K562 (cell line): ENCODE measurements around the gene ABL1. TPM values are rescaled to one million over a fixed set of nuclear protein-coding genes. Genes with fewer than 3 reads are reported as not detected.

Experiments
- ATAC-seq: fragments of 200-7000 bp; cut with Tn5 transposase; 3 replicates; pipeline ENCODE4 v1.9.1; 2020; ENCODE audit warnings: moderate library complexity
- BruUV-seq: library from RNA; stranded (reverse); fragments of 400-500 nt; replicated peaks from 2 replicates; lab custom pipeline; 2021; lab: Mats Ljungman, UMichigan
- CTCF ChIA-PET: fragments of 300-600 bp; formaldehyde crosslinking; extraction: SDS; loops from one replicate; lab custom pipeline; 2021; ENCODE audit warnings: low intra/inter-chr PET ratio; lab: Yijun Ruan, JAX
- POLR2A ChIA-PET: fragments of 300-600, 350-650 bp; sonication (Branson Sonifier 250); formaldehyde crosslinking; extraction: SDS; loops from one replicate; lab custom pipeline; 2021; ENCODE audit warnings: antibody characterized with exemption, inconsistent platforms; lab: Yijun Ruan, JAX
- DNase-seq, 4 experiments: peaks; one replicate each; pipeline versions ENCODE4 v3.0.0 to v3.0.0-alpha.2; 2011 to 2018; ENCODE audit warnings: low spot score in 3 of 4, mixed read lengths in 3 of 4; ENCODE audit errors: extremely low read depth in 1 of 4
- FAIRE-seq: peaks from 2 replicates; lab custom pipeline; 2011; peaks lifted over from hg19 to GRCh38; lab: Jason Lieb, UNC
- H2AFZ ChIP-seq: 2 replicates; pipeline ENCODE4 v1.6.0; 2011; ENCODE audit warnings: low read depth, low read length, control low read depth, inconsistent platforms
- H3K27ac ChIP-seq: fragments of 200-600 bp; 3 replicates; pipeline ENCODE4 v1.8.0; 2011; ENCODE audit warnings: low read depth, mild to moderate bottlenecking, control low read depth, inconsistent platforms, low read length, moderate library complexity, mixed read lengths; ENCODE audit errors: extremely low read depth
- H3K27me3 ChIP-seq, 2 experiments: fragments of 300-600 bp in 1 of 2; 2 replicates in 1 of 2; 3 replicates in 1 of 2; pipeline versions ENCODE4 v1.6.0 to v1.8.0; 2011; ENCODE audit warnings: inconsistent platforms in 2 of 2, low read length in 2 of 2, mild to moderate bottlenecking in 1 of 2, mixed read lengths in 1 of 2, moderate library complexity in 1 of 2; ENCODE audit not compliant: control insufficient read depth in 2 of 2, insufficient read depth in 2 of 2
- H3K36me3 ChIP-seq: fragments of 300-600 bp; 3 replicates; pipeline ENCODE4 v1.8.0; 2011; ENCODE audit warnings: mild to moderate bottlenecking, low read length, inconsistent platforms; ENCODE audit not compliant: control insufficient read depth, insufficient read depth
- H3K4me1 ChIP-seq, 2 experiments: fragments of 200-600 bp in 1 of 2; replicated peaks in 1 of 2; 2 replicates in 1 of 2; 3 replicates in 1 of 2; pipeline versions ENCODE4 v1.5.1 to v1.8.0; 2011; ENCODE audit warnings: inconsistent platforms in 2 of 2, low read length in 2 of 2, mild to moderate bottlenecking in 1 of 2, mixed read lengths in 1 of 2, moderate library complexity in 1 of 2; ENCODE audit not compliant: control insufficient read depth in 2 of 2, insufficient read depth in 2 of 2
- H3K4me2 ChIP-seq: 2 replicates; pipeline ENCODE4 v1.6.1; 2011; ENCODE audit warnings: low read length, control low read depth, inconsistent platforms, mixed read lengths; ENCODE audit not compliant: insufficient read depth
- H3K4me3 ChIP-seq: fragments of 200-600 bp; sonication (generic), shearing (Covaris generic); 2 replicates; pipeline ENCODE4 v1.5.1; 2016; ENCODE audit warnings: control low read depth, inconsistent platforms
- H3K79me2 ChIP-seq: fragments of 200-600 bp; 3 replicates; pipeline ENCODE4 v1.8.0; 2011; ENCODE audit warnings: low read length, inconsistent platforms; ENCODE audit not compliant: control insufficient read depth, insufficient read depth
- H3K9ac ChIP-seq, 2 experiments: 2 replicates each; pipeline versions ENCODE4 v1.6.0 to v1.6.1; 2011; ENCODE audit warnings: low read depth in 2 of 2, low read length in 2 of 2, control low read depth in 1 of 2, inconsistent platforms in 1 of 2, mild to moderate bottlenecking in 1 of 2, mixed read lengths in 1 of 2; ENCODE audit not compliant: insufficient read depth in 1 of 2
- H3K9me1 ChIP-seq: one replicate; pipeline ENCODE4 v1.6.0; 2011; ENCODE audit warnings: inconsistent platforms, mild to moderate bottlenecking, low read length, moderate library complexity; ENCODE audit not compliant: control insufficient read depth, insufficient read depth
- H3K9me3 ChIP-seq: replicated peaks from 2 replicates; pipeline ENCODE4 v1.5.1; 2011; ENCODE audit warnings: low read depth, low read length, inconsistent platforms; ENCODE audit not compliant: control insufficient read depth, insufficient read depth
- H4K20me1 ChIP-seq: replicated peaks from 2 replicates; pipeline ENCODE4 v1.6.1; 2011; ENCODE audit warnings: low read length, inconsistent platforms, mixed read lengths; ENCODE audit not compliant: control insufficient read depth, insufficient read depth
- ATF3 ChIP-seq, 2 experiments: fragments of 450-650 bp in 1 of 2; sonication (generic) in 1 of 2; formaldehyde crosslinking in 1 of 2; IDR thresholded peaks in 1 of 2; conservative IDR thresholded peaks in 1 of 2; 2 replicates each; pipeline versions ENCODE4 v1.6.1 to v1.8.1; 2016 to 2023; ENCODE audit warnings: mild to moderate bottlenecking in 2 of 2, moderate library complexity in 2 of 2, inconsistent platforms in 1 of 2, missing genetic modification reagents in 1 of 2
- ZNF224 ChIP-seq: sonication (generic); formaldehyde crosslinking; IDR thresholded peaks from 2 replicates; pipeline ENCODE4 v1.8.0; 2022; ENCODE audit warnings: mild to moderate bottlenecking, missing genetic modification reagents
- WGBS: fragments of 100-300 bp; shearing (Covaris generic); methylation state at CpG from one replicate; pipeline ENCODE4 v1.1.6; 2016; ENCODE audit warnings: low coverage, mixed read lengths; ENCODE audit not compliant: insufficient coverage; ENCODE audit errors: missing lambda C conversion rate; 5-methylcytosine and 5-hydroxymethylcytosine counted together
- in situ Hi-C: fragments of 300-500 bp; cut with MboI; formaldehyde crosslinking; loops from 4 replicates; pipeline ENCODE4 v1.15.0; 2018; ENCODE audit warnings: inconsistent platforms, mixed read lengths
- intact Hi-C: fragments of 100-400 bp; cut with micrococcal nuclease; formaldehyde crosslinking; loops from 2 replicates; pipeline ENCODE4 v1.14.2; 2022
- polyA plus RNA-seq, 8 experiments: library from polyadenylated mRNA; depleted of rRNA in 4 of 8; stranded (reverse) in 5 of 8; unstranded in 3 of 8; fragments of >200 nt; fragmentation: Nextera tagmentation in 2 of 8; fragmentation: Illumina TruSeq in 1 of 8; extraction: Ambion mirVana in 2 of 8; extraction: Trizol in 1 of 8; gene quantifications; 2 replicates each; pipeline versions ENCODE4 v1.2.1 to v1.2.3, GENCODE V29; 2011 to 2014; ENCODE audit warnings: inconsistent platforms in 1 of 8, missing spikeins in 1 of 8
- total RNA-seq, 7 experiments: library from RNA; depleted of rRNA in 6 of 7; stranded (reverse); fragments of >200 nt in 6 of 7; fragmentation: Illumina TruSeq in 2 of 7; extraction: Trizol in 2 of 7; gene quantifications; 2 replicates each; pipeline versions ENCODE4 v1.2.1 to v1.2.3, GENCODE V29; 2011 to 2021; ENCODE audit warnings: low replicate concordance in 1 of 7

Gene ABL1
- total and polyA plus RNA-seq, 9 of the 15 experiments (the other 6 are each of a cell fraction or from before 2014, with no cell fraction given) = 1.5 to 130 (median 37.8) TPM

GRCh38 chr9:130837002-130837511, 2.0 kb downstream of the ABL1 start:
- Histone ChIP-seq H3K4me3 (no peak overlapping the region), H3K9ac (no peak overlapping the region; a peak in 1 of 4 replicates), H3K79me2 (no peaks in the 10 kb centered on the region), H3K4me2 (no peak overlapping the region), H3K9me3 (no peaks in the 10 kb centered on the region), H3K9me1 (no peaks in the 10 kb centered on the region), H3K27ac (no peak overlapping the region), H3K27me3 (no peaks in the 10 kb centered on the region), H3K4me1 (peaks cover 0 to 11% of the 10 kb centered on the region in 2 experiments; a peak in 2 of 5 replicates), H4K20me1 (0 out of 2 replicates have a peak, but pooled peaks cover 3% of the 10 kb centered on the region), H2AFZ (no peak overlapping the region), H3K36me3 (peaks cover 13% of the 10 kb centered on the region; the same call in 2 of the 3 replicates)
- no TSS peak for BruUV-seq
- ChIA-PET POLR2A (interaction anchor here (0.6 to 11.7 kb wide), 12 partner anchors 6 to 175 kb away, joined by 3 to 160 read pairs (median 12); no protein-coding TSS in a partner anchor), CTCF (interaction anchor here (0.8 kb wide), 1 partner anchor 66 kb away, joined by 3 read pairs; no protein-coding TSS in a partner anchor)
- intact Hi-C loops = no loop called here
- 67% methylated on average over 5 of the region's 5 CpGs for WGBS
- DNase-seq (peak in 2 of 4 experiments; percentile 64 to 65), ATAC-seq (no peak; the same call in 2 of the 3 replicates), FAIRE-seq (no peak)
- in situ Hi-C loops = no loop called here
- TF ChIP-seq ATF3 (IDR thresholded peaks at IDR 0.05) (no peak), ATF3 (CRISPR knock-in tag; conservative IDR thresholded peaks at IDR 0.05) (0 out of 2 replicates have a peak, but pooled peaks have one; percentile 7), ZNF224 (CRISPR knock-in tag) (no peak)
